Measurements from ENCODE around the gene F12.

F12 gene

GRCh38 chr5:177455661-177456590, 46.6 kb upstream of the F12 start:
- TF ChIP-seq CTCF (IDR thresholded peaks at IDR 0.05; ENCODE audit: low read depth, low read length, missing control alignments) = peak; percentile 94
- H3K4me3 ChIP-seq (ENCODE audit: low read depth, low read length) = peak overlapping the region; percentile 76
- peak; percentile 67 for DNase-seq (ENCODE audit: low read depth)

DNA sequence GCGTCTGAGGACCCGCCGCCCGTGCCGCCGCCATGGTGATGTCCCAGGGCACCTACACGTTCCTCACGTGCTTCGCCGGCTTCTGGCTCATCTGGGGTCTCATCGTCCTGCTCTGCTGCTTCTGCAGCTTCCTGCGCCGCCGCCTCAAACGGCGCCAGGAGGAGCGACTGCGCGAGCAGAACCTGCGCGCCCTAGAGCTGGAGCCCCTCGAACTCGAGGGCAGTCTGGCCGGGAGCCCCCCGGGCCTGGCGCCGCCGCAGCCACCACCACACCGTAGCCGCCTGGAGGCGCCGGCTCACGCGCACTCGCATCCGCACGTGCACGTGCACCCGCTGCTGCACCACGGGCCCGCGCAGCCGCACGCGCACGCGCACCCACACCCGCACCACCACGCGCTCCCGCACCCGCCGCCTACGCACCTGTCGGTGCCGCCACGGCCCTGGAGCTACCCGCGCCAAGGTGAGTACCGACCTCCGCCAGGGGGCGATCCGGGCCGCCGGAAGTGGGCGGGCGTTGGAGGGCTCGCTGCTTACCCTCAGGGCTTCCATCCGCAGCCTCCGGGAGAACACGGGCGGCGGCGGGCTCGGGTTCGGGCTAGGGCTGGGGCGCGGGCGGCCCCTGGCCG, 45.8 kb upstream of the F12 start:
- DNase-seq (ENCODE audit: low read depth) = peak; percentile 59
- TF ChIP-seq CTCF (IDR thresholded peaks at IDR 0.05; ENCODE audit: low read depth, low read length, missing control alignments) = peak; percentile 75
- peak overlapping the region; percentile 76 for H3K4me3 ChIP-seq (ENCODE audit: low read depth, low read length)

DNA sequence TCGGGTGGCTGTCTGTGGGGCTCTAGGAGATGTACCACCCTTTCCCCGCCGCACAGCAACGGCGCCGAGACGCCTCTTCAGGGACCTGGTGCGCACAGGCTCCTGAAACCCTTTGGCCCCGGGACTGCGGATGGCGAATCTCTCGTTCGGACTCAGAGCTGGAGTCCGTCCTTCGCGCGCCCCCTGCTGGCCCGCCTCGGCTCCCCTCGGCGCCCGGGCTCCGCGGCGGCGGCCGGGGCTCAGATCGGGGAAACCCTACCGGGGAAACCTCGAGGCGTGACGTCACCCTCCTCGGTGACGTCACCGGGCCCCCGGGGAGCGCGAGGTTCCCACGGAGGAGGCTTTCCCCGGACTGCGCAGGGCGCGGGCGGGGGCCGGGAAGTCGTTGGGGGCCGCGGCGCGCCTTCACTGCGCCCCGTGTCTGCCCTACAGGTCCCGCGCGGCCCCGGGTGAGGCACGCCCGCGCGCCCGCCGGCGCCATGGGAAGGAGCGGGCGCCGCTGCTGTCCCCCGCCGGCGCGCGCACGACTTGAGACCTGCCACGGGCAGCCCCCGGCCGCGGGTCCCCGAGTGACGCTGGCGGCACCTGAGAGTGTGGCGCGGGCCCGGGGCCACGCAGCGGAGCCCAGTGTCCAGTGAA, 45.2 kb upstream of the F12 start:
- DNase-seq (ENCODE audit: low read depth) = peak; percentile 65
- peak overlapping the region; percentile 76 for H3K4me3 ChIP-seq (ENCODE audit: low read depth, low read length)

GRCh38 chr5:177453852-177454396, 44.6 kb upstream of the F12 start:
- no peak for DNase-seq (ENCODE audit: low read depth)
- H3K4me3 ChIP-seq (ENCODE audit: low read depth, low read length) = peak overlapping the region; percentile 76
- no peak for TF ChIP-seq CTCF (IDR thresholded peaks at IDR 0.05; ENCODE audit: low read depth, low read length, missing control alignments)

More for the DNA sequence above, 45.2 kb upstream of the F12 start:
- peak; percentile 82 for TF ChIP-seq CTCF (IDR thresholded peaks at IDR 0.05; ENCODE audit: low read depth, low read length, missing control alignments)

DNA sequence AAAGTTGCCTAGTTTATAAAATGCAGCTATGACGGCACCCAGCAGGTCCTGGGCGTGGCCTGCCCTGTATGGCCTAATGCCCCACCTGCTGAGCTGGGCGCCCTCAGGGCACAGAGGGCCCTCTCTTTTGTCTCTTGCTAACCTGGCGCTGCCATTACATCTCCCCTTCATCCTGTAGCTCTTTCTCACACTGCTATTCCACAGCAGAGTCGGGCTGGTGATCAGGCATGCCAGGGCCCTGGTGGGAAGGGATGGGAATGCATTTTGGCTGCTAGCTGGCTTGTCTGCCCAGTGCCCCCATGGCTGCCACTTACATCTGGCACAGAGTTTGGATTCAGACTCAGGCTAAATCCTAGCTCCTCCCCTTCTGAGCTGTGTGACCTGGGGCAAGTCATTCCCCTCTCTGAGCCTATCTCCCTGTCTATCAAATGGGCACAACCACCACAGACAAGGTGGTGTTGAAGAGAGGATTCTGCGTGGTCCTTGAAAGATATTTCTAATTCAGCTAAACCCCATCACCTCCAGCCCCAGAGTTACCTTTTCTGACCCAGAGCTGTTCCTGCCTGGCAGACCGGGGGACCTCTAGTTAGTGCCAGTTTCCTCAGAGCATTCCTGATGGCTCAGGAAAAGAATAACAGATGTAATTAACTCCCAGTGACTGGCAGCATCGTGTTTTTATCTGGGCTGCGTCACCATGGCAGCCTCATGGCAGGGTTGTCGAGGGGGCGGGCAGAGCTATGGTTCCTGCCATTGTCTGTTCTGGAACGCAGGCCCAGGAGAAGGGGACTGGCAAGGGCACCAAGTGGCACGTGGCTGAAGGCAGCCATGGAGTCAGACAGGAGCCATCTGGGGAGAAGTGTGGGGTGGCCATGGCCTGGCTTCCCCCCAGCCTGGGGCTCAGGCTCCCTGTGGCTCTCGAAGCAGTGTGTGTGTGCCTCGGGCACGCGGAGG, 43.6 kb upstream of the F12 start:
- no peak for TF ChIP-seq CTCF (IDR thresholded peaks at IDR 0.05; ENCODE audit: low read depth, low read length, missing control alignments)
- no peak overlapping the region for H3K4me3 ChIP-seq (ENCODE audit: low read depth, low read length)
- no peak for DNase-seq (ENCODE audit: low read depth)
